Gastrocnemius medialis (tissue), 4 donors: ENCODE results near the gene FASLG. TPM values are rescaled to one million over a fixed set of nuclear protein-coding genes. Genes with fewer than 3 reads are reported as not detected.

Experiments
- ATAC-seq, 2 donors: fragments of 150-250 bp; one replicate each; pipeline ENCODE4 v1.9.1; 2016
- DNase-seq, 2 donors: peaks; one replicate each; pipeline ENCODE4 v3.0.0-alpha.2; 2019
- H3K27ac ChIP-seq, 4 donors: fragments of 200-600 bp; sonication (generic); 1 replicate in 1 of 4; 2 replicates in 3 of 4; pipeline ENCODE4 v1.5.1; 2016 to 2018; ENCODE audit warnings: mild to moderate bottlenecking in 2 of 4, moderate library complexity in 1 of 4
- H3K27me3 ChIP-seq, 3 donors: fragments of 200-600 bp; sonication (generic) in 2 of 3; 1 replicate in 1 of 3; 2 replicates in 2 of 3; pipeline versions ENCODE4 v1.5.1 to v1.6.0; 2016 to 2019; ENCODE audit warnings: mild to moderate bottlenecking in 1 of 3, moderate library complexity in 1 of 3
- H3K36me3 ChIP-seq, 2 donors: fragments of 200-600 bp; sonication (generic) in 1 of 2; one replicate each; pipeline ENCODE4 v1.5.1; 2017 to 2018
- H3K4me1 ChIP-seq, 2 donors: fragments of 200-600 bp; sonication (generic) in 1 of 2; one replicate each; pipeline ENCODE4 v1.5.1; 2016 to 2017; ENCODE audit warnings: mild to moderate bottlenecking in 2 of 2
- H3K4me3 ChIP-seq, 4 donors: fragments of 200-600 bp; sonication (generic) in 3 of 4; 1 replicate in 1 of 4; 2 replicates in 3 of 4; pipeline ENCODE4 v1.5.1; 2016 to 2019; ENCODE audit warnings: mild to moderate bottlenecking in 2 of 4
- H3K9me3 ChIP-seq, 3 donors: fragments of 200-600 bp; sonication (generic) in 2 of 3; 1 replicate in 1 of 3; 2 replicates in 2 of 3; pipeline ENCODE4 v1.5.1; 2016 to 2019
- CTCF ChIP-seq, 5 experiments: fragments of 450-650 bp in 3 of 5; fragments of 200-600 bp in 2 of 5; sonication (generic) in 2 of 5; IDR thresholded peaks in 4 of 5; conservative IDR thresholded peaks in 1 of 5; 1 replicate in 4 of 5; 2 replicates in 1 of 5; pipeline ENCODE4 v1.5.1; 2016 to 2019; ENCODE audit warnings: antibody characterized with exemption in 5 of 5, mild to moderate bottlenecking in 3 of 5, moderate library complexity in 3 of 5
- POLR2A ChIP-seq, 2 donors: fragments of 450-650 bp; IDR thresholded peaks; one replicate each; pipeline ENCODE4 v1.6.1; 2017; ENCODE audit warnings: antibody characterized with exemption in 2 of 2, mild to moderate bottlenecking in 2 of 2, moderate library complexity in 2 of 2
- in situ Hi-C, 4 donors: fragments of 200-750 bp; cut with MboI; loops; one replicate each; pipeline versions ENCODE4 v1.15.0 to v1.8.0; 2017; ENCODE audit warnings: low sequenced_read_pairs in 4 of 4
- intact Hi-C: fragments of 100-400 bp; cut with DNase I; formaldehyde crosslinking; loops from one replicate; pipeline ENCODE4 v1.15.1; 2023; ENCODE audit warnings: low total_unique reads
- total RNA-seq, 4 donors: library from RNA; depleted of rRNA; stranded (reverse); fragments of >200 nt; gene quantifications; one replicate each; pipeline versions ENCODE4 v1.1.0 to v1.2.3, GENCODE V29; 2016

Gene FASLG
- total RNA-seq, 4 donors from 2014 or later: not detected

- in situ Hi-C loops: no loop called here
- H3K9me3 ChIP-seq: no peaks in the 10 kb centered on the region
- no peak for ATAC-seq
These were observed 13.8 kb downstream of the FASLG start for GRCh38 chr1:172672720-172673119.

GRCh38 chr1:172673761-172674160 is 14.9 kb downstream of the FASLG start:
- Histone ChIP-seq H3K9me3 (no peaks in the 10 kb centered on the region), H3K4me3 (no peak overlapping the region), H3K27ac (no peak overlapping the region), H3K27me3 (no peaks in the 10 kb centered on the region), H3K4me1 (no peaks in the 10 kb centered on the region), H3K36me3 (no peaks in the 10 kb centered on the region)
- intact Hi-C loops (no loop called here), in situ Hi-C loops (no loop called here)
- no peak for ATAC-seq
- TF ChIP-seq CTCF (IDR thresholded peaks at IDR 0.05 in 4 of 5, conservative IDR thresholded peaks at IDR 0.05 in 1 of 5) (no peak), POLR2A (IDR thresholded peaks at IDR 0.05) (no peak)
- no peak for DNase-seq

More at GRCh38 chr1:172672720-172673119, 13.8 kb downstream of the FASLG start:
- Histone ChIP-seq H3K27ac (no peak overlapping the region), H3K4me1 (no peaks in the 10 kb centered on the region), H3K4me3 (no peak overlapping the region), H3K27me3 (no peaks in the 10 kb centered on the region), H3K36me3 (no peaks in the 10 kb centered on the region)
- TF ChIP-seq CTCF (IDR thresholded peaks at IDR 0.05 in 4 of 5, conservative IDR thresholded peaks at IDR 0.05 in 1 of 5) (no peak), POLR2A (IDR thresholded peaks at IDR 0.05) (no peak)
- intact Hi-C loops: no loop called here
- DNase-seq: no peak

GRCh38 chr1:172674831-172675613 is 16.1 kb downstream of the FASLG start:
- Histone ChIP-seq H3K4me3 (no peak overlapping the region), H3K27me3 (no peaks in the 10 kb centered on the region), H3K9me3 (no peaks in the 10 kb centered on the region), H3K4me1 (no peaks in the 10 kb centered on the region), H3K27ac (no peak overlapping the region), H3K36me3 (no peaks in the 10 kb centered on the region)
- intact Hi-C loops: no loop called here
- in situ Hi-C loops: no loop called here
- DNase-seq (no peak), ATAC-seq (no peak)
- TF ChIP-seq CTCF (IDR thresholded peaks at IDR 0.05 in 4 of 5, conservative IDR thresholded peaks at IDR 0.05 in 1 of 5) (no peak), POLR2A (IDR thresholded peaks at IDR 0.05) (no peak)

GRCh38 chr1:172679000-172679772 is 20.3 kb downstream of the FASLG start:
- intact Hi-C loops: no loop called here
- TF ChIP-seq CTCF (IDR thresholded peaks at IDR 0.05 in 4 of 5, conservative IDR thresholded peaks at IDR 0.05 in 1 of 5): no peak
- no peak for TF ChIP-seq POLR2A (IDR thresholded peaks at IDR 0.05)

More at GRCh38 chr1:172679000-172679772, 20.3 kb downstream of the FASLG start:
- DNase-seq: no peak
- H3K9me3 ChIP-seq: no peaks in the 10 kb centered on the region
- no peak overlapping the region for H3K4me3 ChIP-seq
- in situ Hi-C loops: no loop called here
- H3K27ac ChIP-seq: no peak overlapping the region
- no peaks in the 10 kb centered on the region for H3K4me1 ChIP-seq
- no peaks in the 10 kb centered on the region for H3K27me3 ChIP-seq
- no peak for ATAC-seq
- H3K36me3 ChIP-seq: no peaks in the 10 kb centered on the region
